DND-41 (cell line): Measurements from ENCODE around the gene SNX20.

Source experiments
- ATAC-seq: fragments of 200-7000 bp; cut with Tn5 transposase; 3 replicates; pipeline ENCODE4 v1.9.1; 2021; ENCODE audit warnings: low read depth; ENCODE audit not compliant: insufficient read depth
- DNase-seq: peaks from one replicate; pipeline ENCODE4 v3.0.0-alpha.2; 2020
- H2AFZ ChIP-seq: 2 replicates; pipeline ENCODE4 v1.6.0; 2012; ENCODE audit warnings: low read depth, low read length
- H3K27ac ChIP-seq: 2 replicates; pipeline ENCODE4 v1.5.1; 2012; ENCODE audit warnings: low read length, inconsistent platforms
- H3K27me3 ChIP-seq: fragments of 200-600 bp; sonication (generic); 2 replicates; pipeline ENCODE4 v1.6.0; 2012; ENCODE audit warnings: low read length, mild to moderate bottlenecking, inconsistent platforms; ENCODE audit not compliant: insufficient read depth, poor library complexity
- H3K36me3 ChIP-seq: 2 replicates; pipeline ENCODE4 v1.5.1; 2012; ENCODE audit warnings: low read length, inconsistent platforms; ENCODE audit not compliant: insufficient read depth
- H3K4me1 ChIP-seq: 2 replicates; pipeline ENCODE4 v1.5.1; 2012; ENCODE audit warnings: mild to moderate bottlenecking, low read length; ENCODE audit not compliant: insufficient read depth
- H3K4me2 ChIP-seq: 2 replicates; pipeline ENCODE4 v1.6.0; 2012; ENCODE audit warnings: mild to moderate bottlenecking, moderate library complexity, low read length, inconsistent platforms; ENCODE audit not compliant: insufficient read depth
- H3K4me3 ChIP-seq, 2 experiments: fragments of 200-600 bp in 1 of 2; shearing (Covaris generic) in 1 of 2; 2 replicates each; pipeline ENCODE4 v1.5.1; 2012 to 2016; ENCODE audit warnings: inconsistent platforms in 2 of 2, low read length in 2 of 2, mild to moderate bottlenecking in 2 of 2, low read depth in 1 of 2, moderate library complexity in 1 of 2
- H3K79me2 ChIP-seq: 2 replicates; pipeline ENCODE4 v1.6.0; 2012; ENCODE audit warnings: low read length, inconsistent platforms; ENCODE audit not compliant: insufficient read depth
- H3K9ac ChIP-seq: 2 replicates; pipeline ENCODE4 v1.6.0; 2012; ENCODE audit warnings: low read depth, mild to moderate bottlenecking, inconsistent platforms, low read length, moderate library complexity
- H3K9me3 ChIP-seq: 2 replicates; pipeline ENCODE4 v1.5.1; 2012; ENCODE audit warnings: low read length, moderate library complexity, mild to moderate bottlenecking, inconsistent platforms; ENCODE audit not compliant: insufficient read depth, severe bottlenecking
- H4K20me1 ChIP-seq: 2 replicates; pipeline ENCODE4 v1.6.0; 2012; ENCODE audit warnings: low read length; ENCODE audit not compliant: insufficient read depth
- EZH2 ChIP-seq: IDR thresholded peaks from 3 replicates; pipeline ENCODE4 v1.6.1; 2012; ENCODE audit warnings: borderline replicate concordance, low read depth, mild to moderate bottlenecking, moderate library complexity, low read length, inconsistent platforms; ENCODE audit not compliant: severe bottlenecking
- TF ChIP-seq, protein P1 (sequence below): IDR thresholded peaks from 2 replicates; pipeline ENCODE4 v1.5.1; 2012; ENCODE audit warnings: borderline replicate concordance, low read length, moderate library complexity, mild to moderate bottlenecking; ENCODE audit not compliant: poor library complexity, severe bottlenecking; ENCODE audit errors: extremely low read depth

The SNX20 gene

DNA sequence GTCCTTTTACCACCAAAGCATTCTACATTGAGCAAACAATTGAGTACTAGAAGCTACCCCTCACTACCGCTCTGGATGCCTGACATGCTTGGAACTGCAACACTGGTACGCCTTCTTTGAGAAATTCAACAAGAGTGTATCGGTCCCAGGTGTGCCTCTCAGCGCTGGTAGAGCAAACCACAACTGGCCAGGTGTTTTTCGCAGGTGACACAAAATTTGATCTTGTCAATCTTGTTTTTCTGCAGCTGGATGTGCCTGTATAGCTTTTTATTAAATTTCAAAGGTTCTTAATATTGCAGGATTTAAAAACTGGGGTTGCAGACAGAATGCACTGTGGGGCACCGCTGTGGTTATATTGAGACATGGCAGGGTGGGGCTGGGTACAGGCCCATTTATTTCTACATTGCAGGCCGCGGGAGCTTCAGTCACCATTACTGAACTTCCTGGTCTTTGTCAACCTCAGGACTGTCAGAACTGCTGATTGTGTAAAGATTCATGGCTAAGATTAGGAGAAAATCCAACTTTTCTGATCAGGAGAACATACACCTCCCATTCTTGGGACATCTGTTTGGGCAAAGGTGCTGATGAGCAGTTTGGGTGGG is 4.5 kb upstream of the SNX20 start:
- DNase-seq: peak; percentile 38
- Histone ChIP-seq H3K4me3 (no peak overlapping the region), H3K36me3 (no peaks in the 10 kb centered on the region), H3K27me3 (no peaks in the 10 kb centered on the region), H3K4me1 (peaks cover 46% of the 10 kb centered on the region), H3K4me2 (no peak overlapping the region), H3K9me3 (no peaks in the 10 kb centered on the region), H3K27ac (peak overlapping the region; percentile 69; the same call in 1 of the 2 replicates), H2AFZ (no peak overlapping the region), H3K79me2 (peaks cover 5% of the 10 kb centered on the region), H4K20me1 (no peaks in the 10 kb centered on the region), H3K9ac (no peak overlapping the region)
- ATAC-seq: no peak
- TF ChIP-seq, protein P1, sequence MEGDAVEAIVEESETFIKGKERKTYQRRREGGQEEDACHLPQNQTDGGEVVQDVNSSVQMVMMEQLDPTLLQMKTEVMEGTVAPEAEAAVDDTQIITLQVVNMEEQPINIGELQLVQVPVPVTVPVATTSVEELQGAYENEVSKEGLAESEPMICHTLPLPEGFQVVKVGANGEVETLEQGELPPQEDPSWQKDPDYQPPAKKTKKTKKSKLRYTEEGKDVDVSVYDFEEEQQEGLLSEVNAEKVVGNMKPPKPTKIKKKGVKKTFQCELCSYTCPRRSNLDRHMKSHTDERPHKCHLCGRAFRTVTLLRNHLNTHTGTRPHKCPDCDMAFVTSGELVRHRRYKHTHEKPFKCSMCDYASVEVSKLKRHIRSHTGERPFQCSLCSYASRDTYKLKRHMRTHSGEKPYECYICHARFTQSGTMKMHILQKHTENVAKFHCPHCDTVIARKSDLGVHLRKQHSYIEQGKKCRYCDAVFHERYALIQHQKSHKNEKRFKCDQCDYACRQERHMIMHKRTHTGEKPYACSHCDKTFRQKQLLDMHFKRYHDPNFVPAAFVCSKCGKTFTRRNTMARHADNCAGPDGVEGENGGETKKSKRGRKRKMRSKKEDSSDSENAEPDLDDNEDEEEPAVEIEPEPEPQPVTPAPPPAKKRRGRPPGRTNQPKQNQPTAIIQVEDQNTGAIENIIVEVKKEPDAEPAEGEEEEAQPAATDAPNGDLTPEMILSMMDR: no peak
- no peak for TF ChIP-seq EZH2

DNA sequence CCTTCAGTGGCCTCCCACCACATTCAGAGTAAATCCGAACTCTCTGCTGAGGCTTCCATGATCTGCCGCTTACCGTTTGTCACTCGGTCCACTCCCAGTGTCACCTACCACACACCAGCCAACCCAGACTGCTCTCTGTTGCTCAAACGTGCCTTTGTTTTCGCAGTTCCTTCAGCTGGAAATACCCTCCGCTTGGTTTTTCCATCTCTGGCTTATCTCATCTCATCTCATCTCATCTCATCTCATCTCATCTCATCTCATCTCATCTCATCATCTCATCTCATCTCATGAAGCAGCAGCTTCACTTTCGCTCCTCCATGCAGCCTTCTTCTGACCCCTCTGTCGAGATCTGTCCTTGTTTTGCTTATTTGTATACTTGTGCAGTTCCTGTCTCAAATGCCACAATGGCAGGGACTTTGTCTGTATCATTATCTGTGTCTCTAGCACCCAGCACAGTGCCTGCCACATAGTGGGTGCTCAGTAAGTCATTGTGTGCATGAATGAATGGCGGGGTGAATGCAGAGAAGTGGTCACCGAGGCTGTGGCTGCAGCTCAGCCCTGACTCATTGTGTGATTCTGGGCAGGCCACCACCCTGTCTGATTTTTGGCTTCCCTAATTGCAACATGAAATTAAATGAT is 3.8 kb upstream of the SNX20 start:
- no peaks in the 10 kb centered on the region; the same call in 1 of the 2 replicates for H3K36me3 ChIP-seq
- TF ChIP-seq, protein P1: no peak
- no peak for TF ChIP-seq EZH2
- no peak overlapping the region for H3K4me2 ChIP-seq
- H3K27me3 ChIP-seq: no peaks in the 10 kb centered on the region
- H3K4me3 ChIP-seq: no peak overlapping the region
- peaks cover 52% of the 10 kb centered on the region for H3K4me1 ChIP-seq
- H3K9ac ChIP-seq: 0 out of 2 replicates have a peak overlapping the region, but pooled peaks have one; percentile 14
- no peaks in the 10 kb centered on the region for H3K9me3 ChIP-seq
- peak overlapping the region; percentile 69 for H3K27ac ChIP-seq
- no peak overlapping the region for H2AFZ ChIP-seq
- H3K79me2 ChIP-seq: peaks cover 12% of the 10 kb centered on the region
- no peak for ATAC-seq
- H4K20me1 ChIP-seq: no peaks in the 10 kb centered on the region
- no peak for DNase-seq

DNA sequence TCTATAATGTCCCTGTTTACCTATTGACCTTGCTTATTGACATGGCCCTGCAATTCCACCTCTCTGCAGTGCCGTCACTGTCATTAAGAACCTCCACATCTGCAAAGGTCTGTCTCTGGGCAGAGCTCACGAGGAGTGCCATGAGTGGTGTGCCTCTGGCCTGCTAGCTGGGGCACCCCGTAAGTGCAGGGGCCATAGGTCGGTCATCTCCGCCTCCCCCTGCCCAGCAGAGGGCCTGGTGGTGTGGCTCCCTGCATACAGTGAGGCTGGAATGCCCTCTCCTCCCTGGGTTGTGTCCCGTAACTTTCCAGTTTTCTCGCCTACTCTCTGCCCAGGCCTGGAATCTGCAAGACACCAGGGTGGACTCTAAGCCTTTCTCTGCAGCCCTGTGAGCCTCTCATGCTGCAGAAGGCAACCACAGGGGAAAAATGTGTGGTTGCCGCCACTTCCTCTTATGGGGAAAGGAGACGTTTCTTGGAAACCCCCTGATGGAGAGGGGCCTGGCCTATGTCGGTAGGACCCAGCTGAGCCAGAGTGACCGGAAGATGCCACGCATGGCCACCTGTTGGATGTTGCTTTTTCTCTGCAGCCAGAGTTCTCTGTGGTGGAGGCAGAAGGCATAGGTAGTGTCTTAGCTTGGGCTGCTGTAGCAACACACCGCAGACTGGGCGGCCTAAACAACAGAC is 2.7 kb upstream of the SNX20 start:
- TF ChIP-seq, protein P1: no peak
- TF ChIP-seq EZH2: no peak
- Histone ChIP-seq H3K9ac (peak overlapping the region; percentile 14), H2AFZ (peak overlapping the region; percentile 46), H3K27me3 (no peaks in the 10 kb centered on the region), H3K79me2 (peaks cover 18% of the 10 kb centered on the region), H4K20me1 (no peaks in the 10 kb centered on the region), H3K36me3 (peaks cover 7% of the 10 kb centered on the region), H3K9me3 (no peaks in the 10 kb centered on the region), H3K4me2 (no peak overlapping the region), H3K4me3 (no peak overlapping the region), H3K4me1 (peaks cover 60% of the 10 kb centered on the region), H3K27ac (peak overlapping the region; percentile 69)
- ATAC-seq (peak; percentile 64), DNase-seq (peak; percentile 75)
